T-helper 1 cell treated with Interleukin-12 subunit alpha and Interleukin-12 subunit beta and Interleukin-4 antibody, amounts not matched to agents 30 ng/mL and 1 ng/mL, for 36 hours (primary cell): ENCODE measurements around the gene BAD. TPM values are rescaled to one million over a fixed set of nuclear protein-coding genes. Genes with fewer than 3 reads are reported as not detected.
"Not testable (repeated sequence)": the region's sequence is repeated elsewhere in the genome, so short reads cannot be mapped to it uniquely, and the experiment has no call there.

Source experiments
- intact Hi-C: fragments of 100-400 bp; cut with micrococcal nuclease; formaldehyde crosslinking; loops from one replicate; pipeline ENCODE4 v1.15.1; 2024
- total RNA-seq: library from RNA; stranded (reverse); gene quantifications from 2 replicates; pipeline ENCODE4 v1.2.3, GENCODE V29; 2022

BAD gene
- total RNA-seq, result 40.9 and 45.8 TPM in 2 replicates

DNA sequence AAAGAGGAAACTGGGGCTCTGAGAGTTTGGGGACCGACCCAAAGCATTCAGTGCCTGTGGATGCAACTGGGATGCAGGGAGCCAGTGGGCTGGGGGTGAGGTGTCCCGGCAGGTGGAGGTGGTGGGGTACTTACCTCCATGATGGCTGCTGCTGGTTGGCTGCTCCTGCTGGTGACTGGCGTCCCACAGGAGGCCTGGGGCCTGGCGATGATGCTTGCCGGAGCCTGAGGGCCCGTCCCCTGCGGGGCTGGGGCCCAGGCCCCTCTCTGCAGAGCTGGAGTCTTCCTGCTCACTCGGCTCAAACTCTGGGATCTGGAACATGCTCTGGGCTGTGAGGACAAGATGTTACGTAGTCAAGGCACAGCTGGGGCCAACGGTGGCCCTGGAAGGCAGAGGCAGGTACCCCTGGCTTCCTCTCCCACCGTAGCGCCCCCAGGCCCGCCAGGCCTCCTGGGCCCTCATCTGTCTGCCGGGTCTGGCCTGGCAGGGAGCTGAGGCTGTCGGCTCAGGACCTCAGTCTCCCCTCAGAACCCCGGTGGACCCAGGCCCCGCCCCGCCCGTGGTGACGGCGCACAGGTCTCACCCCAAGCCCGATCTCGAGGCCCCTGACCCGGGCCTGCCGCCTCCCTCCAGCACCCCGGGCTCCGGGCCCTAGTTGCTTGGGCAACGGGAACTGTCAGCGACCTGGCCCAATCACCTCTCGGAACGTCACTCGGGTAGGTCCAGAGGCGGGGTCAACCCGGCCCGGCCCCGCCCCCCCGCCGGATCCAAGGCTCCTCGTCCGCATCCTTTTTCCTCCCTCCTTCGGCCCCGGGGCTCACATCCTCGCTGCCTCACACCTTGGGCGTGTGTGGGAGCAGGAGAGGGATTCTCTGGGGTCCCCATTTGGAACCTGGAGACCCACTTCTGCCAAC, at the start of gene BAD:
Gene BAD, minus strand, starts transcription at position 618 of the 914 bp plus-strand sequence. Its CDS starts 297 bp downstream, at position 321.
- intact Hi-C loops, result loop anchor here (1.0 kb wide), 4 partner anchors 33 to 99 kb away; partner anchors contain the start of gene PLCB3

DNA sequence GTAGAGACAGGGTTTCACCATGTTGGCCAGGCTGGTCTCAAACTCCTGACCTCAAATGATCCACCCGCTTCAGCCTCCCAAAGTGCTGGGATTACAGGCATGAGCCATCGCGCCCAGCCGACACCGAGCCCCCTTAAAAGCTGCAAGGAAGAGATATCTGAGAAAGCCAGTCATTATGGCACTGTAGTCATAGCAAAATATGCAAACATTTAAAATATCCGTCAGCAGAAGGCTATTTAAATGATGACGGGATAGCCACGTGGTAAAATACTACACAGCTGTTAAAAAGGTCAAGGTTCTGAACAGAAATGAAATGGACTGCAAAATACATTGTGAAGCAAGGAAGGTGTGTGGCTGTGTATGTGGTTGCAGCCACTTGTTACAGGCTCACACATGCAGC, 49.1 kb upstream of the BAD start:
- intact Hi-C loops, result no loop called here

- intact Hi-C loops, result loop anchor here (1.0 kb wide), 1 partner anchor 13 kb away; the partner anchor contains the start of gene PRDX5
These were observed 47.3 kb upstream of the BAD start for GRCh38 chr11:64331569-64332371.

DNA sequence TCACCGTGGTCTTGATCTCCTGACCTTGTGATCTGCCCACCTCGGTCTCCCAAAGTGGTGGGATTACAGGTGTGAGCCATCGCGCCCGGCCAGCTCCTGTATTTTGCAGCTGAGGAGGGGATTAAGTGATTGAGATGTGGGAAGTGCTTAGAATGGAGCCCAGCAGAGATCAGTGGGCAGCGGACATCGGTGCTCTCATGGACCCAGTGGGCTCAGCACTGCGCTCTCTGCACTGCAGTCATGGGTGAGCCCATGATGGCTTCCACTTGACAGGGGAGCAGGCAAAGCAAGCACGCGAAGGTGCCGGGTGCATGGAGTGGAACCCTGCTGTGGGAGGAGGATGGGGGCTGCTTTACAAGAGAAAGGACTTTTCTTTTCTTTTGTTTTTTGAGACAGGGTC, 46.4 kb upstream of the BAD start:
- intact Hi-C loops, result loop anchor here (1.0 kb wide), 1 partner anchor 13 kb away; the partner anchor contains the start of gene PRDX5

DNA sequence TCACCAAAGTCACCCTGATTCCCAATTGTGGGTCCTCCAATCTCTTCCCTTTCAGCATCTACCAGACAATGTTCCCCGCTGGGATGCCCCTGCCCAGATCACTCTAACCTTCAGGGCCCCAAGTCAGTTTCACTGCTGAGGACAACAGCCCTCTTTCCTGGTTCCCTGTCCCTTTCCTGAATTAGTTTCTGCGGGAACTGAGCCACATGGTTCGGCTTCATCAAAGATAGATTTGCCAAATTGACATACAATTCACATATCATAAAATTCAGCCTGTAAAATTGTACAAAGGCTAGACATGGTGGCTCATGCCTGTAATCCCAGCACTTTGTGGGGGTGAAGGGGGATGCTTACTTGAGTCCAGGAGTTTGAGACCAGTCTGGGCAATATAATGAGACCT, 43.5 kb upstream of the BAD start:
- intact Hi-C loops, result no loop called here

DNA sequence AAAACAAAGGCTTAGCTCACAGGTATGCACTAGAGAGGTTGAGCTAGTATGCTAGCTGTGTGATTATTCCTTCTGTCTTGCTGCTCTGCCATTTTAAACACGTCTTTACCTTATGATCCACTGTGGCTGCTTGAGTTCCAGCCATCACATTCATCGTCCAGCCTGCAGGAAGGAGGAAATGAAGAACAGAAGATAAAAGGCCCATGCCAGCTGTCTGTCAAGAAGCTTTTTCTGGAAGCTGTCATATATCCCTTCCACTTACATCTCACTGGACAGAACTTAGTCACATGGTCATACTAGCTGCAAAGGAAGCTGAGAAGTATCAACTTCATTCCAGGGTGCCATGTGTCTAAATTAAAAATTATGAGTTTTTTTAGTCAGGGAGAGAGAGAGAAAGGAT, 42.9 kb upstream of the BAD start:
- intact Hi-C loops, result no loop called here

DNA sequence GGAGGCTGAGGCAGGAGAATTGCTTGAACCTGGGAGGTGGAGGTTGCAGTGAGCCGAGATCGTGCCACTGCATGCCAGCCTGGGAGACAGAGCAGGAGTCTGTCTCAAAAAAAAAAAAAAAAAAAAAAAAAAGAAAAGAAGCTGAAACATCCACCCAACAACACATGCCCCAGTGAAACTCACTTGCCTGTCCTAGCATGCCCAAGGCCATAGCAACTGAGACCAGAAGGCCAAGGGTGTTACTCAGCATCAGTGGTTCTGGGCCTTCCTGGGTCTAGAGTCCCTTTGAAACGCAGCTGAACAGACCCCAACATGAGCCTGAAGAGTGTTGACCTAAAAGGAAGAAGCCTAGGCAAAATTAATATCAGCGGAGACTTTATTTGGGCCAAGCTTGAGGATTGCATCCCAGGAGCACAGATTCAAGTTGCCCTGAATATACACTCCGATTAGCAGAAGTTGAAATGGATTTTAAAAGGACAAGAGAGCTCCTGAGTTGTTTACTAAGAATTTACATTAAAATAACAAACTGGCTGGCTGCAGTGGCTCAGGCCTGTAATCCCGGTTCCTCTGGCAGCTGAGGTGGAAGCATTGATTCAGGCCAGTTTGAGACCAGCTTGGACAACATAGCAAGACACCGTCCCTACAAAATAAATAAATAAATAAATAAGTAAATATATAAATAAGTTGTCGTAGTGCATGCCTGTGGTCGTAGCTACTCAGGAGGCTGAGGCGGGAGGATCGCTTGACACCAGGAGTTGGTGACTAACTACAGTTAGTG, 40.4 kb upstream of the BAD start:
- intact Hi-C loops, result no loop called here

DNA sequence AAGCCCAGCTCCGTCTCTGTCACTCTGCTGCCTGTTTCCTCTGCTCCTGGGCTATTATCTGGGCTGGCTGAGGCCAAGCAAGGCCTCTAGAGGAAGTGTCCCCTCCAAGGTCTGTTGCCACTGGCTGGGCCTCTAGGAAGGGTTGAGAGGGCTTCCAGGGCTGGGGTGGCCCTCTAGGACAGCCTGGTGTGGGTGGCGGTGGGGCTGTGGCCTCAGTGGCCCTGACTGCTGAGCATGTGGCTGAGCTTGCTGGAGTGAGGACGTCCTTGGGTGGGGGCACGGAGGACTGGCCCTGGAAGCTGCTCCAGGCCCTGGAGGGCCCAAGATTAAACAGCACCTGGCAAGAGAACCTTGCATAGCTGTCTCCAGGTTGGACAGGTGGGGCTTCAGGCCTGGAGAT, 39.5 kb upstream of the BAD start:
- intact Hi-C loops, result not testable (repeated sequence)

GRCh38 chr11:64323373-64323772, 38.9 kb upstream of the BAD start:
- intact Hi-C loops, result no loop called here

GRCh38 chr11:64322925-64323260, 38.4 kb upstream of the BAD start:
- intact Hi-C loops, result no loop called here

DNA sequence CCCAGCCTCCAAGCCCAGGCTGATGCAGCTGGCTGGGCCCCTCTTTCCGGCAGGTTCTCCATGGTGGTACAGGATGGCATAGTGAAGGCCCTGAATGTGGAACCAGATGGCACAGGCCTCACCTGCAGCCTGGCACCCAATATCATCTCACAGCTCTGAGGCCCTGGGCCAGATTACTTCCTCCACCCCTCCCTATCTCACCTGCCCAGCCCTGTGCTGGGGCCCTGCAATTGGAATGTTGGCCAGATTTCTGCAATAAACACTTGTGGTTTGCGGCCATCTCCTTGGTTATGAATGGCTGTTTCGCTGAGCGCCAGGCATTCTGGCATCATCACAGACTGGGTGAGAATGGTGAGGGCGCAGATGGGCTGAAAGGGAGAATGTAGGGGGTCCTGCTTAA, 37.1 kb upstream of the BAD start:
- intact Hi-C loops, result no loop called here

GRCh38 chr11:64321026-64321425, 36.6 kb upstream of the BAD start:
- intact Hi-C loops, result no loop called here

DNA sequence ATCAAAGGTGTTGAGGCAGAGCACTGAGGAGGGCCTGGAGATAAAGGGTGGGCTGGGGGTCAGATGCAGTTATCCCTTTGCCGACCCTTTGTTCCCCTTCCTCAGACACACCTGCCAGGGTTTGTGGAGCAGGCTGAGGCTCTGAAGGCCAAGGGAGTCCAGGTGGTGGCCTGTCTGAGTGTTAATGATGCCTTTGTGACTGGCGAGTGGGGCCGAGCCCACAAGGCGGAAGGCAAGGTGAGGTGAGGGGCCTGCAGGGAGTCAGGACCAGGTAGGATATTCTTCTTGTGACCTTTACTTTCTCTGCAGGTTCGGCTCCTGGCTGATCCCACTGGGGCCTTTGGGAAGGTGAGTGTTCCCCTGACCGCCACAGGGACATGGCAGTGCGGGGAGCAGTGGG, 36.1 kb upstream of the BAD start:
- intact Hi-C loops, result no loop called here

DNA sequence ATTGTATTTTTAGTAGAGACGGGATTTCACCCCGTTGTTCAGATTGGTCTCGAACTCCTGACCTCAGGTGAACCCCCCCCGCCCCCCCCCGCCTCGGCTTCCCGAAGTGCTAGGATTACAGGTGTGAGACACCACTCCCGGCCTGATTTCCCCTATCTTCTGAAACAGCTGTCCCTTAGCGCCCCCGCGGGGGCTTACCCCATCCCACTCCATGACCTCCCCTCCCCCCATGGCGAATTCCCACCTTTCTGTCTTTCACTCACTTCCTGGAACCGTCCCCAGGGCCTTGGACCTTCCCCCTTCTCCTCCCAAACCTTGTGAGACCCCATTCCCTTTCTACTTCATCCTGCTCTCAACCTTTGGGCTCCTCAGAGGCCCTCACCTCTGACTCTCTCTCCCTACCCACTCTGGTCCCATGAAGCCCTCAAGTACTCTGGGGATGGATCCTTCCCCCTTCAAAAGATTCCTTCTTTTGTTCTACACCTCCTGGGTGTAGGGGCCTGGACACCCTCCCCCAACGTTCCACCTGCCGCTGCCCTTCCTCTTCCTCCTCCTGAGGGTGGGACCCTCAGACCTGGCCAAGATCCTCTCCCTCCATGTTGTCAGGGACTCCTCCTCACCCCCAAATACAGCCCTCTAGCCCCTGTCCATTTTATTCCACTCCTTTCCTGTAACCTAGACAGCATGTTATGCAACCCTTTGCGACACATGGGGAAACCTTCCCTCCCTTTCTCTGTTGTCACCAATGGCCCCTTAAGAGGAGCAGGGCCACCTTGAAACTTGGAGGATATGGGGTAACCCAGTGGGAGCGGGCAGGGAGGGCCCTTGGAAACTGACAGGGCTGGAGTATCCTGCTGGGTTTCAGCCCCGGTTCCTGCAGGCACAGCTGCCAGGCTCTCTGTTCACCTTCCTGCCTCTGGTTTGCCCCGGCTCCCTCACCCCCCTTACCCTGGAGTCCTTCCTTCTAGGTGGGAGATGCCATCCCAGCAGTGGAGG, 34.6 kb upstream of the BAD start:
- intact Hi-C loops, result loop anchor here (1.0 to 5.0 kb wide), 5 partner anchors 12 to 1948 kb away; partner anchors contain the start of genes CCDC88B, FKBP2, RAB1B and RPS6KA4

DNA sequence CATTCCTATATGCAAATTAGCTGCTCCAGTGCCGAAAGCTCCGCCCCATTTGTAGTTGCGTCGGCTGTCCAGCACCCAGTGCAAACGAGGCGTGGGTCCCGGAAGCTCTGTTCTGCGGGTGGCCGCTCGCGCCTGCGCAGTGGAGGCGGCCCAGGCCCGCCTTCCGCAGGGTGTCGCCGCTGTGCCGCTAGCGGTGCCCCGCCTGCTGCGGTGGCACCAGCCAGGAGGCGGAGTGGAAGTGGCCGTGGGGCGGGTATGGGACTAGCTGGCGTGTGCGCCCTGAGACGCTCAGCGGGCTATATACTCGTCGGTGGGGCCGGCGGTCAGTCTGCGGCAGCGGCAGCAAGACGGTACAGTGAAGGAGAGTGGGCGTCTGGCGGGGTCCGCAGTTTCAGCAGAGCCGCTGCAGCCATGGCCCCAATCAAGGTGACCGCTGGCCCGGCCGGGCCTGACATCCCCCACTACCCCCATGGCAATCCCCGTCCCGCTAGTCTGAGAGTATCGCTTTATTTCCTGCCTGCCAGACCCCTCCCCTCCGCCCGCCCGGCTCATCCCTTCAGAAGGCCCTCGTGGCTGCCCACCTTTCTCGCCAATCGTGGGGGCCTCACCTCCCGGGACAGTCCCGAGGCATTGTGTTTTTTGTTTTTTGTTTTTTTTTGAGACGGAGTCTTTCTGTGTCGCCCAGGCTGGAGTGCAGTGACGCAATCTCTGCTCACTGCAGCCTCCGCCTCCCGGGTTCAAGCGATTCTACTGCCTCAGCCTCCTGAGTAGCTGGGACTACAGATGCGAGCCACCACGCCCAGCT, 33.7 kb upstream of the BAD start, which contains the start of gene PRDX5:
Gene PRDX5, plus strand, starts transcription at position 161 of the 805 bp plus-strand sequence. Its CDS starts 95 bp downstream, at position 256.
- intact Hi-C loops, result loop anchor here (1.0 to 5.0 kb wide), 12 partner anchors 13 to 1949 kb away; partner anchors contain the start of genes CCDC88B, ESRRA, FKBP2 and GPR137

DNA sequence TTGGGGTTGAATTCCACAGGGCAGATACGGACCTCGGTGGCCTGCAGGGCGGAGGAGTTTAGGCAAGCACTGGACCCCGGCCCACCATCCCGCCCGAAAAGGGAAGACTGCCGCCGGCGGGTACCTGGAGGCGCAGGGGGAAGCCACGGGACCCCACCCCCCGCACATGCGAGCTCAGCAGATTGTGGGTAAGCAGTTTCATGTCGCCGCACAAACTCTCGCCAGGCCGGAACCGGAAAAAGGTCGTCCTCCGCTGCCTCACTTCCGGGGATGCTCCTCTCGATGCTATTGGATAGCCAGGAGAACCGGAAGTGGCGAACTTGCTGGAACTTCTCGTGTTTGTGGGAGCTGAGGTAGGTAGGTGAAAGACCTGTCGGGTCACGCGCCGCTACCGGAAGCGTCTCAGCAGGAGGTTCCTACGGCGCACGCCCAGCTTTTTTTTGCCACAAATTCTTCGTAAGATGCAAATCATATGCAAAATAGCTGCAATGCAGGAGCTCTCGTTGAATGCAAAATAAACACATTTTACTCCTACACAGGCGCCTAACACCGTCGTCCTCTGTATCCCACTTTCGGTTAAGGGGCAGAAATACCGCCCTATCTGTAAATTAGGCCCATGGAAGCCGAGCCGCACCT, 33.0 kb upstream of the BAD start, which contains the start of gene TRMT112:
Gene TRMT112, minus strand, starts transcription at position 235 of the 636 bp plus-strand sequence. Its CDS starts 33 bp downstream, at position 202.
- intact Hi-C loops, result loop anchor here (1.0 to 5.0 kb wide), 8 partner anchors 12 to 1950 kb away; partner anchors contain the start of genes ESRRA, GPR137, OTUB1 and RAB1B

DNA sequence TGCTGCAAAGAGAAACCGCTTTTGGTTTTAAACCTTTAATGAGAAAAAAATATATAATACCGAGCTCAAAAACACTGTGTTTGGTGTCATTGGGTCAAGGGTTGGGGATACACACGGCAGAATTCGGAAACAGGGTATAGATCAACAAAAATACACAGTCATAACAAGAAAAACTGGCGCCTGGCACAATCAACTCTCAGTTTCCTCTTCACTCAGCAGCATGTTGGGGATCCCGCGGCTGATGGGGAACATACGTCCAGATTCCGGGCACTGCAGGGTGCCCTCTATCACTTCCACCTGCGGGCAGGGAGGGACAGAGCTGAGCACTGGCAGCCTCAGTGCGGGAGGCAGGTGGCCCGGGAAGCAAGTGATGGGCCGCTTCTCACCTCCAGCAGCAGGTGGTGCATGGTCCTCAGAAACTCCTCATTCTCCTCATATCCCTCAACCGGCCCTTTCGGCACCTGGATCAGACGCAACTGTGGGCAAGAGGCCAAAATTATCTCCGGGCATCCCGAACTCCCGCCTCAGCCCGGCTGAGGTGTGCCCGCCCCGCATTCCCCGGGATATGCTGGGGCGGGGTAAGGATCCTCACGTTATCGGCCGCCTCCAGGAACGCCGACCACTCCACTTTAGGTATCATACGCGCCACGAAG, 32.3 kb upstream of the BAD start:
- intact Hi-C loops, result loop anchor here (1.0 to 5.0 kb wide), 8 partner anchors 11 to 1951 kb away; partner anchors contain the start of genes ESRRA, GPR137, OTUB1 and RAB1B
